Tibial nerve (tissue), 4 donors: ENCODE results near the gene EXOC3. TPM values are rescaled to one million over a fixed set of nuclear protein-coding genes. Genes with fewer than 3 reads are reported as not detected.

Experiments used
- DNase-seq, 2 donors: peaks; one replicate each; pipeline ENCODE4 v3.0.0-alpha.2; 2019; ENCODE audit warnings: low spot score in 2 of 2
- H3K27ac ChIP-seq, 4 donors: fragments of 200-600 bp; sonication (generic) in 3 of 4; one replicate each; pipeline ENCODE4 v1.5.1; 2017 to 2019; ENCODE audit warnings: mild to moderate bottlenecking in 1 of 4
- H3K27me3 ChIP-seq, 2 donors: fragments of 200-600 bp; sonication (generic) in 1 of 2; one replicate each; pipeline versions ENCODE4 v1.5.1 to v1.6.0; 2017 to 2019
- H3K36me3 ChIP-seq, 3 donors: fragments of 200-600 bp; sonication (generic); one replicate each; pipeline ENCODE4 v1.5.1; 2018 to 2019
- H3K4me1 ChIP-seq, 4 donors: fragments of 200-600 bp; sonication (generic) in 3 of 4; one replicate each; pipeline ENCODE4 v1.5.1; 2017 to 2019
- H3K4me3 ChIP-seq, 4 donors: fragments of 200-600 bp; sonication (generic) in 3 of 4; one replicate each; pipeline ENCODE4 v1.5.1; 2017 to 2019; ENCODE audit warnings: mild to moderate bottlenecking in 1 of 4, moderate library complexity in 1 of 4
- H3K9me3 ChIP-seq, 4 donors: fragments of 200-600 bp; sonication (generic) in 3 of 4; one replicate each; pipeline ENCODE4 v1.5.1; 2017 to 2019
- CTCF ChIP-seq, 5 experiments: fragments of 200-600 bp in 3 of 5; fragments of 450-650 bp in 2 of 5; sonication (generic) in 3 of 5; IDR thresholded peaks; one replicate each; pipeline ENCODE4 v1.5.1; 2016 to 2019; ENCODE audit warnings: antibody characterized with exemption in 5 of 5, mild to moderate bottlenecking in 3 of 5, moderate library complexity in 2 of 5
- EP300 ChIP-seq, 2 donors: sonication (generic); formaldehyde crosslinking; IDR thresholded peaks; one replicate each; pipeline ENCODE4 v1.6.1; 2017; ENCODE audit warnings: antibody characterized with exemption in 2 of 2, mild to moderate bottlenecking in 1 of 2
- POLR2A ChIP-seq, 2 donors: fragments of 450-650 bp; IDR thresholded peaks; one replicate each; pipeline ENCODE4 v1.6.1; 2017; ENCODE audit warnings: antibody characterized with exemption in 2 of 2, mild to moderate bottlenecking in 2 of 2, moderate library complexity in 2 of 2
- WGBS, 2 donors: methylation state at CpG; one replicate each; pipeline ENCODE4 v1.1.5; 2018; 5-methylcytosine and 5-hydroxymethylcytosine counted together
- total RNA-seq, 4 donors: library from RNA; depleted of rRNA; stranded (reverse); fragments of >200 nt; gene quantifications; one replicate each; pipeline ENCODE4 v1.1.0, GENCODE V29; 2016

Gene EXOC3
- 10 to 100 TPM; 53.5 to 98.4 (median 58.8) TPM for total RNA-seq

DNA sequence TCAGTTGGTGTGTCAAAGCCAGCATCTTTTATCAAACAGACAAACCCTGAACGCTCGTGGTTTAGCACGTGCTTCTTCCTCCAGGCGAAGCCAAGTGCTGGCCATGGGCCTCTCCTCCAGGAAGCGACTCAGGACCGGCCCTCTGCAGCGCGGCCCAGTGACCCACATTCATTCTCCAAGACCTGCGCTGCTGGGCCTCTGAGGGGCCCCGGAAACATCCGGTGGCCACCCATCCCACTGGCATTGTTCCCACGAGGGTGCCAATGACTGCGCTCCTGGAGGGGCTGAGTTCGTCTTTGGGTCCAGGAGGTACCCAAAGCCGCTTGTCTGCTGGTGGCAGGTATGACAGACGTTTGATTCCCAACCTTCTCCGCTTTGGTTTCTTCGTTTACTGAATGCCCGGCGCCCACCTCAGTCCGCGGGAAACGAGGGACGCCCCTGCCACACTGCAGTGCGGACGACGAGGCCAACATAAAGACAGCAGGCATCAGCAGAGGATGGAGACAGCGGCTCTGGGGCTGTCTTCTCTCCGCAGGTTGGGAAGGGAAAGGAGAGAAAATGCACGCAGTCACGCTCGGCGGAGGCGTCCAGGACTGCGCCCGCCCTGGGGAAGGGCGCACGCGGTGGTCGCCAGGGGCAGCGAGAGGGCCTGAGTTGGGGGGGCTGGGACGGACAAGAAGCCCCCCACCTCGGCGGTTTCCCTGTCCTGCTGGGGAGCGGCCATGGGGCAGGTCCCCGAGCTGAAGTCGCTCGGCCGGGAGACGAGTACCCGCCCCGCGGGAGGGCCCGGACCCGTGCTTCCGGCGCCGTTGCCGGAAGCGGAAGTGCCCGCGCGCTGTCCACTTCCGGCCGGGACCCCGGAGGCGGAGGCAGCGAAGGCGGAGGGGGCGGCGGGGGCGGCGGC lies at the start of gene EXOC3:
Gene EXOC3, plus strand, starts transcription at position 842 of the 904 bp plus-strand sequence. CDS start 3,030 bp downstream, outside the sequence.
- Histone ChIP-seq H3K9me3 (no peaks in the 10 kb centered on the region), H3K27me3 (peaks cover 0 to 3% of the 10 kb centered on the region in 2 donors), H3K36me3 (peaks cover 0 to 22% (median 9%) of the 10 kb centered on the region in 3 donors), H3K4me3 (peak within 1 kb of the TSS; percentile 81 to 96 (median 90)), H3K27ac (peak within 1 kb of the TSS; percentile 34 to 95 (median 85)), H3K4me1 (peaks cover 0 to 31% (median 17%) of the 10 kb centered on the region in 4 donors)
- peak in 1 of 2 donors; percentile 34 for DNase-seq
- 5 to 13% methylated on average over 36 to 67 of the region's 73 CpGs for WGBS, 2 donors
- TF ChIP-seq POLR2A (IDR thresholded peaks at IDR 0.05) (peak; percentile 18 to 69), EP300 (IDR thresholded peaks at IDR 0.05) (peak; percentile 57 to 80), CTCF (IDR thresholded peaks at IDR 0.05) (peak in 1 of 5 experiments; percentile 13)

DNA sequence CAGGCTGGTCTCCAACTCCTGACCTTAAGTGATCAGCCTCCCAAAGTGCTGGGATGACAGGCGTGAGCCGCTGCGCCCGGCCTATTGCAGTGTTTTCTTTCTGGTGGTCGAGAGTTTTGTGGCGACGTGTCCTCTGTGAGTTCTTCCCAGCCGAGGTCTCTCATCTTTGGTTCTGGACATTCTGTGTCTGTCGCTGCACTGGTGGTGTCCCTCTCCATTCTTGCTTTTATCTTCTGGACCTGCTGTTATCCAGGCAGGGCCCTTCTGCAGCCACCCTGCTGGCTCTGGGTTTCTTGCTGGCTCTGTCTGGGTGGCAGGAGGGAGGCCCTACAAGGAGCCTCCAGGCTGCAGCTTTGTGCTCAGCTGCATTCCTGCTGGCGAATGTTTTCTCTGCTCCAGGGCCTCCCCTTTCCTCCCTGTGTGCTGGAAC lies 49.1 kb upstream of the EXOC3 start:
- Histone ChIP-seq H3K4me3 (no peak overlapping the region), H3K36me3 (no peaks in the 10 kb centered on the region), H3K9me3 (no peaks in the 10 kb centered on the region), H3K4me1 (no peaks in the 10 kb centered on the region), H3K27ac (no peak overlapping the region), H3K27me3 (no peaks in the 10 kb centered on the region)
- no peak for TF ChIP-seq EP300 (IDR thresholded peaks at IDR 0.05)
- no peak for TF ChIP-seq CTCF (IDR thresholded peaks at IDR 0.05)
- TF ChIP-seq POLR2A (IDR thresholded peaks at IDR 0.05) = no peak
- DNase-seq = no peak
- WGBS, 2 donors = 84 to 90% methylated on average over 10 of the region's 10 CpGs

DNA sequence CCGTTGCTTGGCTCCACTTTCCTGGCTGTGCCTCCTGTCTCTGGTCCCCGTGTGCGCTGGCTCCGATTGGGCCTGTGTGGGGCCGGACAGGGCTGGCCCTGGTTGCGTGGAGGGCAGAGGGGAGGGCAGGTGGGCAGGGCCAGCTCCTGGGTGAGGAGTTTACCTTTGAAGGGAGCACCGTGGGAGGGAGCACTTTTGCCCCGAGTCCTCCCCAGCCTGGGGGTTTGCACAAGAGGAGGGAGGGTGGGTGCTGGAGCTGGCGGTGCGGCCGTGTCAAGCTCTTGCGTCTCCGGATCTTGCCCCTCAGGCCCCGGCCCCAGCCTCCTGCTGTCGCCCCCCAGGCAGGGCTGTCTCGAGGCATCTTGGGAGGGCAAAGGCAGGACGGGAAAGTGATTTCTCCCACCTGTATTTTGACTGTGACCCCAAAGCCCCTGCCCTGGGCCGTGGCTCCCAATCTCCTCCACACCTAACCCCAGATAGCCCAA lies 48.3 kb upstream of the EXOC3 start:
- DNase-seq = no peak
- H3K4me3 ChIP-seq = no peak overlapping the region
- WGBS, 2 donors = 77 to 91% methylated on average over 16 to 18 of the region's 18 CpGs
- no peak overlapping the region for H3K27ac ChIP-seq
- no peak for TF ChIP-seq CTCF (IDR thresholded peaks at IDR 0.05)
- TF ChIP-seq POLR2A (IDR thresholded peaks at IDR 0.05) = no peak
- TF ChIP-seq EP300 (IDR thresholded peaks at IDR 0.05) = no peak
- no peaks in the 10 kb centered on the region for H3K9me3 ChIP-seq
- peaks cover 0 to 6% (median 5%) of the 10 kb centered on the region in 4 donors for H3K4me1 ChIP-seq
- H3K27me3 ChIP-seq = no peaks in the 10 kb centered on the region
- H3K36me3 ChIP-seq = no peaks in the 10 kb centered on the region

GRCh38 chr5:395156-395920 lies 47.6 kb upstream of the EXOC3 start:
- H3K27me3 ChIP-seq = no peaks in the 10 kb centered on the region
- H3K4me3 ChIP-seq = no peak overlapping the region
- no peak for DNase-seq
- H3K4me1 ChIP-seq = peaks cover 0 to 12% (median 11%) of the 10 kb centered on the region in 4 donors
- 56 to 58% methylated on average over 17 to 21 of the region's 21 CpGs for WGBS, 2 donors
- TF ChIP-seq EP300 (IDR thresholded peaks at IDR 0.05) (no peak), POLR2A (IDR thresholded peaks at IDR 0.05) (no peak), CTCF (IDR thresholded peaks at IDR 0.05) (no peak)
- H3K9me3 ChIP-seq = no peaks in the 10 kb centered on the region
- H3K27ac ChIP-seq = no peak overlapping the region
- H3K36me3 ChIP-seq = no peaks in the 10 kb centered on the region
